HCT116 (cell line): ENCODE measurements around the gene EPGN. TPM values are rescaled to one million over a fixed set of nuclear protein-coding genes. Genes with fewer than 3 reads are reported as not detected.
A peak's percentile ranks its signal among the peaks of the same experiment; 100 is the strongest.

Source experiments
- ATAC-seq: fragments of 200-7000 bp; cut with Tn5 transposase; 2 replicates; pipeline ENCODE4 v1.9.1; 2020; ENCODE audit warnings: mild to moderate bottlenecking, moderate library complexity
- BruUV-seq: library from RNA; stranded (reverse); fragments of 400-500 nt; replicated peaks from 2 replicates; lab custom pipeline; 2021; lab: Mats Ljungman, UMichigan
- CTCF ChIA-PET: fragments of 300-600 bp; sonication (Branson Sonifier 250); formaldehyde crosslinking; loops from one replicate; lab custom pipeline; 2021; ENCODE audit warnings: antibody characterized with exemption; lab: Charles Lee
- POLR2A ChIA-PET: fragments of 300-600, 350-600 bp; sonication (Branson Sonifier 250); formaldehyde crosslinking; loops from one replicate; lab custom pipeline; 2021; ENCODE audit warnings: antibody characterized with exemption; lab: Charles Lee
- RAD21 ChIA-PET, 2 experiments: fragments of 300-600 bp; sonication (Branson Sonifier 250); formaldehyde crosslinking; loops; one replicate each; lab custom pipeline; 2023; ENCODE audit warnings: low total read pairs in 2 of 2; ENCODE audit not compliant: uncharacterized antibody in 2 of 2, unreplicated experiment in 2 of 2, low non-redundant PET in 1 of 2; lab: Charles Lee
- DNase-seq: peaks from one replicate; pipeline ENCODE4 v3.0.0-alpha.2; 2010; ENCODE audit warnings: low read depth, low spot score
- H2AFZ ChIP-seq: fragments of 200-600 bp; shearing (Covaris generic), sonication (generic); 2 replicates; pipeline ENCODE4 v1.6.1; 2017; ENCODE audit warnings: low read depth, mixed run types, mixed read lengths, antibody characterized with exemption, low read length; ENCODE audit not compliant: poor library complexity, severe bottlenecking
- H3K27ac ChIP-seq: 2 replicates; pipeline ENCODE4 v1.5.1; 2012; ENCODE audit warnings: low read depth, low read length
- H3K27me3 ChIP-seq: fragments of 200-600 bp; sonication (generic); 2 replicates; pipeline ENCODE4 v1.6.1; 2016; ENCODE audit warnings: mixed run types, low read length, mixed read lengths; ENCODE audit not compliant: insufficient read depth
- H3K36me3 ChIP-seq, 2 experiments: fragments of 200-500 bp in 1 of 2; fragments of 200-600 bp in 1 of 2; sonication (Bioruptor generic) in 1 of 2; sonication (generic) in 1 of 2; 2 replicates each; pipeline versions ENCODE4 v1.5.1 to v1.6.1; 2014 to 2016; ENCODE audit warnings: low read length in 2 of 2, inconsistent platforms in 1 of 2, mixed read lengths in 1 of 2, mixed run types in 1 of 2; ENCODE audit not compliant: insufficient read depth in 2 of 2, control insufficient read depth in 1 of 2
- H3K4me1 ChIP-seq, 2 experiments: fragments of 200-600 bp in 1 of 2; sonication (generic) in 1 of 2; 2 replicates each; pipeline versions ENCODE4 v1.5.1 to v1.6.1; 2012 to 2017; ENCODE audit warnings: low read length in 2 of 2, inconsistent platforms in 1 of 2, mild to moderate bottlenecking in 1 of 2, mixed read lengths in 1 of 2, mixed run types in 1 of 2, moderate library complexity in 1 of 2; ENCODE audit not compliant: insufficient read depth in 2 of 2, control insufficient read depth in 1 of 2
- H3K4me2 ChIP-seq: fragments of 200-600 bp; sonication (generic); 2 replicates; pipeline ENCODE4 v1.6.1; 2017; ENCODE audit warnings: mixed run types, low read length, mixed read lengths
- H3K4me3 ChIP-seq, 2 experiments: fragments of 200-600 bp in 1 of 2; sonication (generic) in 1 of 2; replicated peaks in 1 of 2; 2 replicates each; pipeline ENCODE4 v1.5.1; 2011 to 2016; ENCODE audit warnings: low read length in 2 of 2, control low read depth in 1 of 2, low read depth in 1 of 2, mild to moderate bottlenecking in 1 of 2, mixed read lengths in 1 of 2, mixed run types in 1 of 2
- H3K79me2 ChIP-seq: fragments of 200-600 bp; sonication (generic); 2 replicates; pipeline ENCODE4 v1.6.1; 2017; ENCODE audit warnings: mild to moderate bottlenecking, mixed run types, low read length, moderate library complexity, mixed read lengths; ENCODE audit not compliant: insufficient read depth
- H3K9ac ChIP-seq: fragments of 200-600 bp; sonication (generic); 2 replicates; pipeline ENCODE4 v1.6.1; 2016; ENCODE audit warnings: low read length, mixed read lengths
- H3K9me2 ChIP-seq: fragments of 200-600 bp; sonication (generic), shearing (Covaris generic); 2 replicates; pipeline ENCODE4 v1.6.1; 2017; ENCODE audit warnings: mixed run types, mild to moderate bottlenecking, moderate library complexity; ENCODE audit not compliant: insufficient read depth
- H3K9me3 ChIP-seq, 2 experiments: fragments of 200-500 bp in 1 of 2; fragments of 200-600 bp in 1 of 2; sonication (Bioruptor generic) in 1 of 2; sonication (generic) in 1 of 2; 2 replicates each; pipeline ENCODE4 v1.6.1; 2014 to 2017; ENCODE audit warnings: low read length in 2 of 2, mixed read lengths in 2 of 2, inconsistent platforms in 1 of 2, low read depth in 1 of 2, mild to moderate bottlenecking in 1 of 2, mixed run types in 1 of 2, moderate library complexity in 1 of 2; ENCODE audit not compliant: control insufficient read depth in 1 of 2, insufficient read depth in 1 of 2
- H4K20me1 ChIP-seq: fragments of 200-600 bp; sonication (generic), shearing (Covaris generic); 2 replicates; pipeline ENCODE4 v1.6.1; 2017; ENCODE audit warnings: mixed run types, mild to moderate bottlenecking, moderate library complexity; ENCODE audit not compliant: insufficient read depth
- CBX3 ChIP-seq: IDR thresholded peaks from 2 replicates; pipeline ENCODE4 v1.6.1; 2012; ENCODE audit warnings: low read depth
- ELF1 ChIP-seq: IDR thresholded peaks from 2 replicates; pipeline ENCODE4 v1.6.1; 2012; ENCODE audit warnings: low read depth, borderline replicate concordance
- JUND ChIP-seq: IDR thresholded peaks from 2 replicates; pipeline ENCODE4 v1.6.1; 2012
- SIN3A ChIP-seq: IDR thresholded peaks from 2 replicates; pipeline ENCODE4 v1.6.1; 2012; ENCODE audit warnings: low read depth
- ZBTB33 ChIP-seq: IDR thresholded peaks from 2 replicates; pipeline ENCODE4 v1.6.1; 2011; ENCODE audit warnings: mild to moderate bottlenecking, low read length, moderate library complexity; ENCODE audit not compliant: insufficient replicate concordance; ENCODE audit errors: extremely low read depth
- intact Hi-C: fragments of 100-400 bp; cut with micrococcal nuclease; formaldehyde crosslinking; loops from 2 replicates; pipeline ENCODE4 v1.10.0; 2022
- total RNA-seq: library from RNA; stranded (reverse); gene quantifications from one replicate; pipeline ENCODE4 v1.2.1, GENCODE V29; 2021; ENCODE audit not compliant: unreplicated experiment

Gene EPGN
- total RNA-seq, 1 experiment from 2014 or later, result 1.5 TPM

- no peaks in the 10 kb centered on the region for H3K27me3 ChIP-seq
- POLR2A ChIA-PET, result no interaction called here
- peak overlapping the region; percentile 65 for H3K27ac ChIP-seq
- H3K9me3 ChIP-seq, result no peaks in the 10 kb centered on the region
- CTCF ChIA-PET, result no interaction called here
- RAD21 ChIA-PET, result no interaction called here
- H3K9ac ChIP-seq, result peak overlapping the region; percentile 31
- H3K4me2 ChIP-seq, result peak overlapping the region; percentile 72
- no peaks in the 10 kb centered on the region for H4K20me1 ChIP-seq
- peaks cover 21 to 40% of the 10 kb centered on the region in 2 experiments for H3K4me1 ChIP-seq
- no peak; the same call in 1 of the 2 replicates for TF ChIP-seq CBX3
- peak; percentile 8; the same call in 1 of the 2 replicates for TF ChIP-seq SIN3A
- TF ChIP-seq, all 23 proteins: peak for 1
- Histone ChIP-seq H2AFZ (peak overlapping the region; percentile 20), H3K36me3 (no peaks in the 10 kb centered on the region), H3K9me2 (no peaks in the 10 kb centered on the region), H3K79me2 (no peaks in the 10 kb centered on the region), H3K4me3 (peak overlapping the region in 1 of 2 experiments; percentile 35; a peak in 2 of 4 replicates)
- DNase-seq (peak; percentile 22), ATAC-seq (peak; percentile 74)
- intact Hi-C loops, result no loop called here
- no TSS peak for BruUV-seq
These were observed 24.2 kb upstream of the EPGN start for GRCh38 chr4:74284053-74284452.

GRCh38 chr4:74287164-74287563 lies 21.1 kb upstream of the EPGN start:
- H3K27ac ChIP-seq, result no peak overlapping the region
- no peak for TF ChIP-seq ZBTB33
- no peak for TF ChIP-seq JUND
- TF ChIP-seq ELF1, result no peak
- no peak overlapping the region for H3K4me2 ChIP-seq
- H3K4me3 ChIP-seq, result no peak overlapping the region
- no peaks in the 10 kb centered on the region for H3K36me3 ChIP-seq
- ChIA-PET RAD21 (no interaction called here), CTCF (no interaction called here), POLR2A (no interaction called here)
- H3K27me3 ChIP-seq, result no peaks in the 10 kb centered on the region
- no peaks in the 10 kb centered on the region for H4K20me1 ChIP-seq
- intact Hi-C loops, result no loop called here
- H3K79me2 ChIP-seq, result no peaks in the 10 kb centered on the region
- no peak for ATAC-seq
- no peaks in the 10 kb centered on the region for H3K9me2 ChIP-seq
- DNase-seq, result no peak
- peaks cover 21 to 35% of the 10 kb centered on the region in 2 experiments for H3K4me1 ChIP-seq
- BruUV-seq, result no TSS peak
- no peaks in the 10 kb centered on the region for H3K9me3 ChIP-seq
- no peak overlapping the region for H3K9ac ChIP-seq
- no peak overlapping the region for H2AFZ ChIP-seq
